CD4-positive, alpha-beta T cell treated with Interleukin-21 for 1 hour (primary cell): ENCODE results near the gene FAM20C.

Experiments used
- DNase-seq: peaks from one replicate; pipeline ENCODE4 v3.0.0-alpha.2; 2020

The FAM20C gene

GRCh38 chr7:247636-248035 lies 55.3 kb downstream of the FAM20C start:
- no peak for DNase-seq

DNA sequence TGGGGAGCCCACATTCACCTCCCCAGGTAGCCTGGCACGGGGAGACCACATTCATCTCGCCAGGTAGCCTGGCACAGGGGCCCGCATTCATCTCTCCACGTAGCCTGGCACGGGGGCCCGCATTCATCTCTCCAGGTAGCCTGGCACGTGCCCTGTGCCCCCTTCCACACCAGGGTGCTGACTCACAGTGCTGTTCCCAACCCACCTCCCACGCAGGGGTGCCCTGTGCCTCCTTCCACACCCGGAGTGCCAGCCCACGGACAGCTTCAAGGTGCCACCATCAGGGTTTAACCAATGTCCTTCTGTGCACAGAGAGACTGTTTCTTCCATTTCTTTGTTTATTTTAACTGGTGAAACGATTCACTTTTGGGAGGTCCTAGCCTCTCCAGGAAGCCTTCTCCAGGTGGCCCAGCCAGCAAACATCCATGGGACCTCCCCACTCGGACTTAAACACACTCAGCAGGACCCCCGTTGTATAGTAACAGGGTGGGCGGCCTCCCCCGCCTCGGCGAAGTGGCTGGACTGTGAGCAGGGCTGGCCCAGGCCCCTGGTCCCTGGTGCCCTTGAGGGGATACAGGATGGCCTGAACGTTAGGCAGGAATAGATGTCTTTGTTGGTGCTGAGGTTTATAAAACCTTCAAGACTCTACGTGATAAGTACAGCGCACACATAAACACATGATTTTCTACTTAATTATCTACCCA lies 56.5 kb downstream of the FAM20C start:
- DNase-seq = no peak

- DNase-seq = no peak
These were observed 57.6 kb downstream of the FAM20C start for GRCh38 chr7:249989-250388.

DNA sequence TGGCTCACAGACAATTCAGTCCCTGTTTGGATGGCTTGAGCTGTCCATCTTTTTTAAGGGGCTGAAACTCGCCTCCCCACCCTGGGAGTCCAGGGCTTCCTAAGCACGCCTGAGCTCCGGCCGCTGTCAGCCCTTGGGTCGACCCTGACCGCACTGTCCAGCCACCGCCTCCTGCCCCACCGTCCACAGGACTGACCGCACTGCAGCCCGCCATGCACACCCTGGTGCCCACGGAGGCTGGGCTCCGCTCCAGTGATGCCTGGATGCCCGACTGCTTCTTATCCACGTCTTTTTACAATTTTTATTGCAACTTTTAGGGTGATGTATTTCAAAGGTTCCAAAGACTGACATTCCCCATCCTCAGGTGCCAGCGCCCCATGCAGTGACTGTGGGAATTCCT lies 58.2 kb downstream of the FAM20C start:
- no peak for DNase-seq

DNA sequence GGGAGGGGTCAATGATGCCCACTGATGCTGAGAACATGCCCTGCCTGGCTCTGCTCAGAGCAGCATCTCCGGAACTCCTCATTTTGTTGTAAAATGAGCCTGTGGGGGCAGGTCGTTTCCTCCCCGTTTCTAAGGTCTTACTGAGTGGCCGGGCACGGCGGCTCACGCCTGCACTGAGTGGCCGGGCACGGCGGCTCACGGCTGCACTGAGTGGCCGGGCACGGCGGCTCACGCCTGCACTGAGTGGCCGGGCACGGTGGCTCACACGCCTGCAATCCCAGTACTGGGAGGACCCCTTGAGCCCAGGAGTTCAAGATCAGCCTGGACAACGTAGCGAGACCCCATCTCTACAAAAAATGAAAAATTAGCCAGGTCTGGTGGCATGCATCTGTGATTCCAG lies 58.6 kb downstream of the FAM20C start:
- DNase-seq = no peak

GRCh38 chr7:251446-252175 lies 59.2 kb downstream of the FAM20C start:
- no peak for DNase-seq

- no peak for DNase-seq
These were observed 60.0 kb downstream of the FAM20C start for GRCh38 chr7:252216-252965.

GRCh38 chr7:252981-253380 lies 60.6 kb downstream of the FAM20C start:
- no peak for DNase-seq

DNA sequence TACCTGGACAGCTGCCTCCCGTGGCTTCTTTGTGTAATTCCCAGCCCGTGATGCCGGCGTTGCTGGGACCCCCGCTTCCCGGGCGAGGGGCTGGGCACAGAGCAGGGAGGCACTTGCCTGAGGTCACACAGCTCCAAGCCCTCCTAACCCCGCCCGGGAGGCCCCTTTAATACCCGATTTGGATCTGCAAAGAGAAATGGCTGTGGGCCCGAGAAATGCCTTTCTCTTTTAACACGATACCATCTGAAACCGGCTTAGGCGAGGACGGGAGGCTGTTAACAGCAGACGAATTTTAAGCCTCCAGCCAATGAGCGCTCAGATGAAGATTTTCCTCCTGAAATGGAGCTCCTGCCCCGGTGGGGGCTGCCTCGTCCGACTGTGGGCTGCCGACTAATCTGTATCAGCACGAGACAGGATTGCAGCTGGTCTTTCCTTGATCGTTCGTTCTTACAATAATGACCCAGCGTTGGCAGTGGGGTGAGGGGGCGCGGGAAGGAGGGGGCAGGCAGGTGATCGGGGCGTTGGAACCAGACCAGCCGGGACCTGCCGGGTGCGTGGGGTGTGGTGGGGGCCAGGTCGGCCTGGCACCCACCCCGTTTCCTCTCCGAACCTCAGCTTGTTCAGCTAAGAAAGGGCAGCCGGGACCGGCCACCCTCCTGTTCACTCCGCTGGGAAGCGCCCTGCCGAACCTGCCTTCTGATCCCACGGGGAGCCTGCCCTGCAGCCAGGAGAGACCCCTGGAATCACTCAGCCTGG lies 61.4 kb downstream of the FAM20C start:
- DNase-seq = no peak

GRCh38 chr7:254337-255037 lies 62.1 kb downstream of the FAM20C start:
- DNase-seq = no peak

DNA sequence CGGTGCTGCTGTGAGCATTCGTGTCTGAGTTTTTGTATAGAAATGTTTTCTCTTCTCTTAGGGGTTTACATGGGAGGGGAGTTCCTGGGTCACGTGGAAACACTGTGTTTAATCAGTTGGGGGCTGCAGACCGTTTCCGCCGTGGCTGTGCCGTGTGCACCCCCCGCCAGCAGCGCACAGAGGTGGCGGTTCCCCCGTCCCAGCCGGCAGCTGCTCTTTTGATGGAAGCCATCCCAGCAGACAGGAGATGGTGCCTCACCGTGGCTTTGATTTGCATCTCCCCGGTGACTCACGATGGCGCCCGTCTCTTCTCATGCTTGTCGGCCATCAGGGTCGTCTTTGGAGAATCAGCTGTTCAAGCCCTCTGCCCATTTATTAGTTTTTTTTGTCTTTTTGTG lies 62.7 kb downstream of the FAM20C start:
- no peak for DNase-seq

- no peak for DNase-seq
These were observed 63.5 kb downstream of the FAM20C start for GRCh38 chr7:255721-256361.

GRCh38 chr7:256461-256940 lies 64.1 kb downstream of the FAM20C start:
- DNase-seq = no peak

DNA sequence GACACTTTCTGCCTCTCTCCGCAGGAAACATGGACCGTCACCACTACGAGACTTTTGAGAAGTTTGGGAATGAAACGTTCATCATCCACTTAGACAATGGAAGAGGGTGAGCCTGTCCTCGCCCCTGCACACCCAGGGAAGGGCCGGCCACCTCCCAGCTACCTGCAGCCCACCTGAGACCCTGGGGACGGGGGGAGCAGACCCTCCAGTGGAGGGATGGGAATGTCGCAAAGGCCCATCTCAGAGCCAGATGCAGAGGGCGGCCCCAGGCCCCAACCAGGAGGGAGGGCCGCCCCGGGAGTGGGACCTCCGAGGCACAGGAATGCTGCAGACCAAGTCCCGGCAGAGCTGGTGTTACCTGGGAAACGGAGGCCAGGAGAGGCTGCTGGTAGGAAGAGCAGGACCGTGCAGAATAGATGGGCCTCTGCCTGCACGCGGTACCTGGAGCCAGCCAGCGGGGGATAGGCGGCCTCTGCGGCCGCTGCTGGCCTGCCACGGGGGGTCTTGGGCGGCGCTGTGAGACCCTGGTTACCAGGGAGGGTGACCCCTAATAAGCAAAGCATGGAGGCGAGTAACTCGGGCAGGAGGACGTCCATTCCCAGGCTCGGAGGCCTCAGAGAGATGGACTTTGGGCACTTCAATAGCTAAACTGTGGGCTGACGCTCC lies 64.7 kb downstream of the FAM20C start:
- DNase-seq = no peak

DNA sequence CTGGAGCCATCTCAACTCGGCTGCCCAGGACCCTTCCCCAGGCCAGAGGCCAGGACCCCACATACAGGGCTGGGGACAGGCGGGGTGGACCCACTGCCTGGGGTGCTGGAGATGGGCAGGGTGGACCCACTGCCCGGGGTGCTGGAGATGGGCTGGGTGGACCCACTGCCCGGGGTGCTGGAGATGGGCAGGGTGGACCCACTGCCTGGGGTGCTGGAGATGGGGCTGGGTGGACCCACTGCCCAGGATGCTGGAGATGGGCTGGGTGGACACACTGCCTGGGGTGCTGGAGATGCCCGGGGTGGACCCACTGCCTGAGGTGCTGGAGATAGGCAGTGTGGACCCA lies 65.2 kb downstream of the FAM20C start:
- no peak for DNase-seq

GRCh38 chr7:258476-259190 lies 66.3 kb downstream of the FAM20C start:
- DNase-seq = no peak

DNA sequence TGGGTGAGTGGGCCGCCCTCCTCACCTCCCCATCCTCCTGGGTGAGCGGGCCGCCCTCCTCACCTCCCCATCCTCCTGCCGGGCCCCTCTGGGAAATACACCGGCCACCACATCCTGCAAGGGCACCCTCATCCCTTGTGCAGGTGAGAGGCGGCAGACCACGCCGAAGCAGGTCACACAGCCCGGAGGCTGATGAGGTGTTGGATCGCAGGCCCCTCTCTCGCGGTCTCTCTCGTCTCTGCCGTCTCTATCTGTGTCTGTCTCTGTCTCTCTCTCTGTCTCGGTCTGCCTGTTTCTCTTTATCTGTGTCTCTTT lies 66.8 kb downstream of the FAM20C start:
- no peak for DNase-seq

- DNase-seq = no peak
These were observed 67.5 kb downstream of the FAM20C start for GRCh38 chr7:259751-260405.

- no peak for DNase-seq
These were observed 68.3 kb downstream of the FAM20C start for GRCh38 chr7:260441-261281.
